Rectal smooth muscle tissue (tissue), 1 donor: ENCODE results near the gene OR4F15.
"Not testable (repeated sequence)": the region's sequence is repeated elsewhere in the genome, so short reads cannot be mapped to it uniquely, and the experiment has no call there.

ENCODE experiments used
- H3K27ac ChIP-seq: one replicate; pipeline ENCODE4 v1.7.0; 2013; ENCODE audit warnings: low read depth, low read length, inconsistent platforms
- H3K27me3 ChIP-seq: one replicate; pipeline ENCODE4 v1.7.0; 2013; ENCODE audit warnings: low read length; ENCODE audit not compliant: control insufficient read depth, insufficient read depth
- H3K36me3 ChIP-seq: one replicate; pipeline ENCODE4 v1.7.0; 2013; ENCODE audit warnings: low read length; ENCODE audit not compliant: control insufficient read depth, insufficient read depth
- H3K4me1 ChIP-seq: one replicate; pipeline ENCODE4 v1.7.0; 2013; ENCODE audit warnings: low read length; ENCODE audit not compliant: control insufficient read depth, insufficient read depth
- H3K4me3 ChIP-seq: one replicate; pipeline ENCODE4 v1.7.0; 2013; ENCODE audit warnings: low read length
- H3K9ac ChIP-seq: one replicate; pipeline ENCODE4 v1.7.0; 2013; ENCODE audit warnings: low read length

OR4F15 gene, protein sequence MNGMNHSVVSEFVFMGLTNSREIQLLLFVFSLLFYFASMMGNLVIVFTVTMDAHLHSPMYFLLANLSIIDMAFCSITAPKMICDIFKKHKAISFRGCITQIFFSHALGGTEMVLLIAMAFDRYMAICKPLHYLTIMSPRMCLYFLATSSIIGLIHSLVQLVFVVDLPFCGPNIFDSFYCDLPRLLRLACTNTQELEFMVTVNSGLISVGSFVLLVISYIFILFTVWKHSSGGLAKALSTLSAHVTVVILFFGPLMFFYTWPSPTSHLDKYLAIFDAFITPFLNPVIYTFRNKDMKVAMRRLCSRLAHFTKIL

DNA sequence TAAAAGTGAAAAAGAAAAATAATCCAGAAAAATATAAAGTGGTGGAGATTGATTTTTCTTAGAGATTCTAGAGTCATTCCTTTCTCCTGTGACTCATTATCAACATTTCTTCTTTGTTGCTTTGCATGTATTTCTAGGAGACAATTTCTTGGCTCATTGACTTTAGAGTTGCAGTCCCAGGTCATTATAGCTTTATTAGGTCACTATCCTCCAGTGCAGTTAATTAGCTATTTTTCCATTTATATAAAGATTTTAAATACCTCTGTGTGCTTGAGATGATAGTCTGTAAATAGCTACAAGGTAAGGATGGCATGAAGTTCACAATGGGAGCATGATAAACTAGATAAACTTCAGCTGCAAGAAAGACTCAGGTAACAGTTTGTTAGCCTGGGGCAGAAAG lies at the start of gene OR4F15:
TSS of gene OR4F15 (plus strand) at position 301 of the 400 bp plus-strand sequence. CDS start 5,985 bp downstream, outside the sequence.
- H3K27me3 ChIP-seq: no peaks in the 10 kb centered on the region
- no peaks in the 10 kb centered on the region for H3K4me1 ChIP-seq
- no peak within 1 kb of the TSS for H3K9ac ChIP-seq
- H3K36me3 ChIP-seq: no peaks in the 10 kb centered on the region
- H3K4me3 ChIP-seq: no peak within 1 kb of the TSS
- no peak within 1 kb of the TSS for H3K27ac ChIP-seq

DNA sequence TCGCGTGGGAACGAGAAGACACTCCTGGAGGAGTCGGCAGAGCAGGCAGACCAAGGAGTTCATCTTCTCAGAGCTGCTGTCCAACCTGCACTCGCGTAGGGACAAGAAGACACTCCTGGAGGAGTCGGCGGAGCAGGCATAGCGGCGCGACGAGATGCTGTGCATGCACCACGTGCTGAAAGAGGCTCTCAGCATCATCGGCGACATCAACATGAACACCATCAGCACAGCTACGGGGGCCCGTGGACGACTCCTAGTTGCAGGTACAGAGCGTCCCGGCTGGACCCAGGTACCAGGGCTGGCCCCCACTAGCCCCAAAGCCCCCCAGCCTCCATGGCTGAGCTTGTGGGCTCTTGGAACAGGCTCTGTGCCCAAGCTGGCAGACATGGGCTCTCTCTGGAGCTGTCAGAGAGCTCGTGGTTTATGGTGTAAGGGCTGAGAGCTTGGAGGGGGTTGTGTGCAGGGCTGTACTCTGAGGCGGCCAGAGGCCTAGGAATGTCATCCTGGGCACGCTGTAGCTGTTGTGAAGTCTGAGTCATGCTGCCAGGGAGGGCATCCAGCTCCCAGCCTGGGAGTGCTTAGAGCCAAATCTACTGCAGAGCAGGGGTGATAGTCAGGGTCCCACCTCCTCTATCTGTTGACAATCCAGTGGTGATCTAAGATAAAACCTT lies 47.2 kb upstream of the OR4F15 start:
- H3K9ac ChIP-seq, H3K27ac ChIP-seq: not testable (repeated sequence)

DNA sequence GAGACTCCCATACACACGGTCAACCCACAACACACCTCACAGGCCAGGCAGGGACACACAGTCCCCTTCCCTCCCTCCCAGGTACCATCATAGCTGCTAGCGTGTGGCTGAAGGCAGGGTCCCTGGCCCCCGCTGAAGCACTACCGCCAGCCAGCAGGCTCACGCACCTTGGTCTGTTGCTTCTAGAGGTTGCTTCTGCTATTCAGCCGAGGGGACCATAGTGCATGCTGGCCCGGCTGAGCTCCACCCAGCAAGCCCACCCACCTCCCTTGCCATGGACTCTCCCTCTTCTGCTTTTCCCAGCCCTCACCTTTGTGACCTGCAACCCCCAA lies 46.7 kb upstream of the OR4F15 start:
- H3K27ac ChIP-seq, H3K9ac ChIP-seq, H3K27me3 ChIP-seq, H3K4me3 ChIP-seq, H3K36me3 ChIP-seq, H3K4me1 ChIP-seq: not testable (repeated sequence)

More for the DNA sequence above, 47.2 kb upstream of the OR4F15 start:
- not testable (repeated sequence) for H3K27me3 ChIP-seq, H3K4me3 ChIP-seq, H3K4me1 ChIP-seq, H3K36me3 ChIP-seq

DNA sequence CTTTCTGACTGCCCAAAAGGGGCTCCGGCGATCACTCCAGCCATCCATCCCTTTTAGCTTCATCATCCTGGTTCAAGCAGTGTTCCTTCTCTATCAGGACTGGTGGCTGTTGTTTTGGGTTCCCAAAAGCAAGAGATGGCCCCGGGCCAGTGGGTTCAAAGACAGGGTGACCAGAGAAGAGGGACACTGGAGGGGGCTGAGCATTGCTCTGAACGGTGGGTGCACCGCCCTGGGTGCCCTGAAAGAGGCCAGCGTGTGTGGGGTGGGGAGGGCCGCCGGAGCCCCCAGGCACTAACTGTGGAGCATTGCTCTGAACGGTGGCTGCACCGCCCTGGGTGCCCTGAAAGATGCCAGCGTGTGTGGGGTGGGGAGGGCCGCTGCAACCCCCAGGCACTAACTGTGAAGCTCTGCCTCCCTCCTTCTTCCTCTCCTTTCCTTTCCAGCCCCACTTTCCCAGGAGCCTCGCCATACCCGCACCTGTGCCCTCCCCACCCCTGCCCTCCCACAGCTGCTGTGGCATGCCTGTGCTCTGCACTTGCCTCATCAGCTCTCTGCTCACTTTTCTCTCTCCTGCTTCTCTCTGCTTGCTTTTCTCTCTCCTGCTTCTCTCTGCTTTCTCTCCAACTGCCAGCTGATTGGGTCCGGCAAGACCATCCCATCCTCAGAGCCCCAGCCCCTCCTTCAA lies 46.1 kb upstream of the OR4F15 start:
- H3K4me3 ChIP-seq: no peak overlapping the region
- no peak overlapping the region for H3K9ac ChIP-seq
- no peak overlapping the region for H3K27ac ChIP-seq
- H3K36me3 ChIP-seq: no peaks in the 10 kb centered on the region
- no peaks in the 10 kb centered on the region for H3K27me3 ChIP-seq
- H3K4me1 ChIP-seq: no peaks in the 10 kb centered on the region

DNA sequence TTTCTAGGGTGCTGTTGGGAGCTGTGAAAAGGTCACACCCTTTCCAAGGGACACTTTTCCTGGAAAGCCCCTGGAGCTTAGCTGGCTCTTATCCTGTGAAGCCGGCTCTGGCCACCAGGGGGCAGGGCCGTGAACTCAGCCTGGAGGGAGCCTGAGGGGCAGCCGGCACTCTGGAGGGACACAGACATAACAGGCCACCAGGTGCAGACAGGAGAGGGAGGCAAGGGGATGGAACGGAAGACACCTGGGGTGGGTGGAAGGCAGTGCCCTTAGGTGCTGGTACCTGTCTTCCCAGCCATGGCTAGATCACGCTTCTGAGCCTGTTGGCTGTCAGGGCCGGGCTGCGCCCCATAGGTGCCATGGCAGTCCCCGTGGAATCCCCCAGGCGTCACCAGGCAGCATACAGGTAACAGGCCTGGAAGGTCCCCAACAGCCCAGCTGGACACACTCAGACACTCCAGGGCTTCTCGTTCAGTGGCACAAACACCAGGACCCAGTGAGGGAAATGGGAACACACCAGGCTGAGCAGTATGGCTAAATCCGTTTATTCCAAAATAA lies 44.8 kb upstream of the OR4F15 start:
- not testable (repeated sequence) for H3K9ac ChIP-seq, H3K4me3 ChIP-seq, H3K36me3 ChIP-seq, H3K27ac ChIP-seq, H3K4me1 ChIP-seq, H3K27me3 ChIP-seq

DNA sequence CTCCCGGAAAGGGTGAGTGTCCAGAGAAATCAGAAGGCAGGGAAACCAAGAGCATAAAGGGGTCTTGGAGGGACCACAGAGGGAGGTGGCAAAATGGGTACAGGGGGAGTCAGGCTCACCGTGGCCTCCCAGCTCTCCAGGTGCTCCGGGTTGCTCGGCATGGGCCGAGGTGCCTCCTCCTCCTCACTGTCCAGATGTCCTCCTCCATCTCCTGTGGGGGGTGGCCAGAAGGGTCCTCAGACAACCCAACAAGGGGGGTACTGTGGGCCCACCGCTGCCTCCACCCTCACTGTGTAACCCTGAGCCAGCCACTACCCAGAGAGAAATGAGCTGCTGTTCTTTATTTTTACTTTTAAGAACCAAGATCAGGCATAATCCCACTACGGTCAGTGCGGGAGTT lies 39.1 kb upstream of the OR4F15 start:
- Histone ChIP-seq H3K36me3 (no peaks in the 10 kb centered on the region), H3K4me1 (no peaks in the 10 kb centered on the region), H3K27me3 (no peaks in the 10 kb centered on the region), H3K27ac (no peak overlapping the region), H3K9ac (no peak overlapping the region), H3K4me3 (no peak overlapping the region)

DNA sequence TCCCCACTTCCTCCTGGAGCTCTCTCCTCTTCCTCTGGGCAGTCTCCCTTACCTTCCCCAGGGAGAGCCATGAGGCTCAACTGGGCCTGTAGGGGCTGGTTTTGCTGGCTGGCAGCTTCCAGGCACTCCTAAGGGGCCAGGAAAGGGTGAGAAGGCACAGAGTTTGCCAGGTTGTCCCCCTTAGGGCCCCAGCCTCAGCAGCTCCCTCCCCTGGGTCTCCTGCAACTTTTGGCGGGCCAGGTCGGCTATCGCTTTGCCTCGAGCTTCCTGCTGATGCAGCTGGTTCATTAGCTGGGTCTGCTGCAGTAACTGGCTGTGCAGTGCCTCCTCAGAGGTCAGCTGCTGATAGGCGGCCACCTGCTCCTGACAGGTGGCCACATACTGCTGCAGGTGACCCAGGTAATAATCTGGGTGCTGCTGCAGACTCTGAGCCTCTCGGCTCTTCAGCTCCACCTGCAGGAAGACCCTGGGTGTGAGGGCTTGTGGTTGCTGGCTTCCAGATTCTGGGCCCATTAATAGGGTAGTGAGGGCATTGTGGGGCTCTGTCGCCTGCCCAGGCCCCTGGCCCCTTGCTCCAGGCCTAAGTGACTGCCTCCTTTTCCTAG lies 38.4 kb upstream of the OR4F15 start:
- Histone ChIP-seq H3K36me3 (no peaks in the 10 kb centered on the region), H3K4me1 (no peaks in the 10 kb centered on the region), H3K27me3 (no peaks in the 10 kb centered on the region), H3K4me3 (no peak overlapping the region), H3K9ac (no peak overlapping the region), H3K27ac (no peak overlapping the region)

DNA sequence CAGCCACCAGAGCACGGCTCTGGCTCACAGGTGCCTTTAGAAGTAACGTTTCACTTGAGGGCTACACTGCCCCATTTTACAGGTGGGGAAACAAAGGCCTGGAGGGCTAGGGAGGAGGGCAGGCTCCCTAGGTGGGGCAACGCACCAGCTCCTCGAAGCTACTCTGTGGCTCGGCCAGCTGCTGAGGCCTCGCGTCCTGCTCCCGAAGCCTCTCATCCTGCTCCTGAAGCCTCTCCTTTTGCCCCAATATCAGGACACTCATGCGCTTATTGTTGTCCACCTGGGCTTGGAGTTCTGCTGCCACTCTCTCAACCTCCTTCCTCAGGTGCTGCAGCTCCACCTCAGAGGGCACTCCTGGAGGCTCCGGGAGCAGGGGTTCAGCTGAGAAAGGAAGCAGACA lies 36.9 kb upstream of the OR4F15 start:
- Histone ChIP-seq H3K27me3 (no peaks in the 10 kb centered on the region), H3K4me3 (no peak overlapping the region), H3K36me3 (no peaks in the 10 kb centered on the region), H3K27ac (no peak overlapping the region), H3K4me1 (no peaks in the 10 kb centered on the region), H3K9ac (no peak overlapping the region)

DNA sequence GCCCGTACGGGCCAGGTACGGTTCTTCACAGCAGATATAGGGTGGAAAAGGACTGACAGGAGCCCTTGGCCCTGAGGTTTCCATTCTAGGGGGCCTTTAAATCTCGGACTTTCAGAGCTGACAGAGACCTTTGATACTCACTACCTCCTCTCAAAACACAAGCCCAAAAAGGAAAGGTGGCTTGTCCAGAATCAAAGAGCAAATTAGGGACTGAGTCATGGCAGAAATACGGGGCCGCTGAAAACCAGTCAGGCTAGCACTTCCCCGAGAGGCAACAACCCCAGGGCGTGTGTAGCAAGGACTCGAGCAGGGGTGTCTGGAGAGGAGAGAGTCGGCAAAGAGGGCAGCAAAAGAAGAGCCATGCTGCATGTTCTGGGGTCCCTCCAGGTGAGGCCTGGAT lies 33.4 kb upstream of the OR4F15 start:
- not testable (repeated sequence) for H3K4me1 ChIP-seq, H3K36me3 ChIP-seq, H3K9ac ChIP-seq, H3K27ac ChIP-seq, H3K27me3 ChIP-seq, H3K4me3 ChIP-seq

DNA sequence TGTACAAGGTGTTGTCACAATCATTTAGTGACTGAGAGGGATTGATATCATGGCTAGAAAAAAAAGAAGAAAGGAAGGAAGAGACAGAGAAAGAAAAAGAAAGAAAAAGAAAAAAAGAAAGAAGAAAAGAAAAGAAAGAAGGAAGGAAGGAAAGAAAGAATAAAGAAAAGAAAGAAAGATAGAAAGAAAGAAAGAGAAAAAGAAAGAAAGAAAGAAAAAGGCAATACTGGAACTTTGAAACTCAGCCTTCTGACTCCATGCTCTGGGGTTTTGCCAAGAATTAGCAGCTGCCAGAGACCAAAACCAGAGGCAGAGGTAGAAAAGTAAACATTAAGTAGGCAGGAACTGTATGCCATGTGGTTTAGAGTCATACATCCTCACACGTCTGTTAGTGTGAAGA lies 31.8 kb upstream of the OR4F15 start:
- not testable (repeated sequence) for H3K4me1 ChIP-seq, H3K36me3 ChIP-seq, H3K9ac ChIP-seq, H3K4me3 ChIP-seq, H3K27me3 ChIP-seq, H3K27ac ChIP-seq

DNA sequence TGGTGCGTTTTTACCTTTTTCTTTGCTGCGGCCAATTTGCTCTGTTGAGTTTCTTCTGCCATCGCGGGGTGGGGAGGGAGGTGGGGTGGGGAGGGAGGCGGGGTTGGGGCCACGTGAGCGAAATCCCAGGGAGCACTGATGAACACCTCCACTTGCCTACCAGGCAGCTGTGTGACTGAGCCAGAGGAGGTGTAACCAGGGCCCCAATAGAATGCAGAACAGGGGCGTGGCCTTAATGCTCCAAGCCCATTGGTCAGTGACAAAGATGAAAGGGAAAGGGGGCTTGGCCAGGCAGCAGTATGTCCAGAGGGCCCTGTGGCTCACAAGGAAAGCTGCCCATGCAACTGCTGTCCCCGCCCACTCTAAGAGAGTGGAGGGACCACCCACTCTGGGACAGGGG lies 30.1 kb upstream of the OR4F15 start:
- H3K27me3 ChIP-seq: no peaks in the 10 kb centered on the region
- H3K36me3 ChIP-seq: no peaks in the 10 kb centered on the region
- no peaks in the 10 kb centered on the region for H3K4me1 ChIP-seq
- H3K4me3 ChIP-seq: no peak overlapping the region
- H3K27ac ChIP-seq: no peak overlapping the region
- H3K9ac ChIP-seq: no peak overlapping the region

DNA sequence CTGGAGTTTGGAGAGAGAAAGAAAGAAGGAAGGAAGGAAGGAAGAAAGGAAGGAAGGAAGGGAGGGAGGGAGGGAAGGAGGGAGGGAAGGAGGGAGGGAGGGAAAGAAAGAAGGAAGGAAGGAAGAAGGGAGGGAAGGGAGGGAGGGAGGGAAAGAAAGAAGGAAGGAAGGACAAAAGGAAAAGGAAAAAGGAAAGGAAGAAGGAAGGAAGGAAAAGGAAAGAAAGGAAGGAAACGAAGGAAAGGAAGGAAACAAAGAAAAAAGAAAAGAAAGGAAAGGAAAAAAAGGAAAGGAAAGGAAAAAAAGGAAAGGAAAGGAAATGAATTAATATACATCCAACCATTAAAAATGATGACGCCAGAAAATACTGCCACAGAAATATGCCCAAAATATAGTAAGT lies 27.4 kb upstream of the OR4F15 start:
- Histone ChIP-seq H3K9ac (no peak overlapping the region), H3K4me1 (no peaks in the 10 kb centered on the region), H3K4me3 (no peak overlapping the region), H3K36me3 (no peaks in the 10 kb centered on the region), H3K27me3 (no peaks in the 10 kb centered on the region), H3K27ac (no peak overlapping the region)
